ENCODE results near the gene CSMD2.

CSMD2 gene

DNA sequence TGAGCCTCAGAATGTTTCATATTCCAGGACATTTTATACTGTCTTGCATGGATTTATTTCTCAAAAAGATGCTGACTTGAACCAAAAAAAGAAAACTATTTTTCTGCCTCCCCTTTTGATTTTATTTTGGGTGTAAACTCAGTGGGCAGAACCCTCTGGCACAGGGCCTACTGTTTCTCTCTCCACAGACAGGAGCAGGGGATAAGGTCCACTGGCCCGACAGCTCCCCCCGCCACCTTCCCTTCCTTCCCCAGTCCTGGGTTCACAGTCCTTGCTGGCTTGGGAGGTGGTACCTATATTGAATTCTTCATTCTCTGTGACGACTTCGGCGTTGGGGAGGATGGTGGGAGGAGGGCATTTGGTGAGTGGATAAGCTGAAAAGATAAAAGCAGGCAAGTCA lies 578.2 kb downstream of the CSMD2 start:
- Histone ChIP-seq H3K27me3 (ENCODE audit: insufficient read depth, low read length) (no peaks in the 10 kb centered on the region), H3K9ac (ENCODE audit: low read depth, low read length) (no peak overlapping the region), H3K36me3 (ENCODE audit: insufficient read depth, low read length) (no peaks in the 10 kb centered on the region; the same call in 1 of the 2 replicates), H3K4me3 (ENCODE audit: low read length) (no peak overlapping the region), H3K27ac (ENCODE audit: low read depth, low read length) (no peak overlapping the region), H3K4me1 (ENCODE audit: insufficient read depth, low read length) (no peaks in the 10 kb centered on the region), H3K9me3 (ENCODE audit: insufficient read depth, low read depth, low read length) (no peaks in the 10 kb centered on the region)
- 97% methylated on average over 5 of the region's 5 CpGs for WGBS

DNA sequence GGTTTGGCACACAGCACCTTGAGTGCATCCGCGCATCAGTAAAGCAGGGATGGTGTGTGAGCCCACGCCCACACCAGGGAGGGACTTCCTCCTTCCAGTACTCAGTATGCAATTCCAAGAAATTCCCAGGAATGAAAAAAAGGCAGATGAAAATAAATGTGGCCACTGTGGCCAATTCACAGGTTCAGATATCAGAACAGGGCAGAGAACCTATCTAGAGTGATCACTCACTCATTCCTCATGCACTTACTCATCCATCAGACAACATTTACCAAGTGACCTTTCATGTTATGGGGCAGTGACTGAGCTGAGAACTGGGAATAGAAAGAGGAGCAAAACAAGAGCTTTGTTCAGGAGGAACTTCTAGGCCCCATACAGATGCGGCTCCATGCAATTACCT lies 578.9 kb downstream of the CSMD2 start:
- Histone ChIP-seq H3K4me3 (ENCODE audit: low read length) (no peak overlapping the region), H3K4me1 (ENCODE audit: insufficient read depth, low read length) (no peaks in the 10 kb centered on the region), H3K9me3 (ENCODE audit: insufficient read depth, low read depth, low read length) (no peaks in the 10 kb centered on the region), H3K9ac (ENCODE audit: low read depth, low read length) (no peak overlapping the region), H3K27ac (ENCODE audit: low read depth, low read length) (no peak overlapping the region), H3K36me3 (ENCODE audit: insufficient read depth, low read length) (no peaks in the 10 kb centered on the region; the same call in 1 of the 2 replicates), H3K27me3 (ENCODE audit: insufficient read depth, low read length) (no peaks in the 10 kb centered on the region)
- WGBS = 91% methylated on average over 4 of the region's 4 CpGs

DNA sequence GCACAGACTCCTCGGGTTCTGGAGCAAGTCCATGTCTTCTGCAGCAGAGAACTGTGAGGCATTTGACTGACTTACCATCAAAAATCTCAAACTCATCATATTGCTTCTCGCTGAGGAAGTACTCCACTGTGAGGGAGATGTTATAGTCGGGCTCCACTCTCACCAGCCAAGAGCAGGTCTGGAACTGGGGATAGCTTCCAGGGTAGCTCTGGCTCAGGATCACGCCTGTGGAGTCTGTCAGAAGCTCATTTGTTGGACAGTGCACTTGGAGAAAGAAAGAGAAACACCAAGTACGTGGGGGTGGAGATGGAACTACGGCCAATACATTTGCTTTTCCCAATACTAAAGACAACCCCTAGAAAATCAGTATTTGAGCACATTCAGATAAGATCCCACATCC lies 581.5 kb downstream of the CSMD2 start:
- no peaks in the 10 kb centered on the region for H3K9me3 ChIP-seq (ENCODE audit: insufficient read depth, low read depth, low read length)
- no peaks in the 10 kb centered on the region; the same call in 1 of the 2 replicates for H3K36me3 ChIP-seq (ENCODE audit: insufficient read depth, low read length)
- WGBS = 93% methylated on average over 6 of the region's 6 CpGs
- H3K9ac ChIP-seq (ENCODE audit: low read depth, low read length) = no peak overlapping the region
- H3K27ac ChIP-seq (ENCODE audit: low read depth, low read length) = no peak overlapping the region
- no peak overlapping the region for H3K4me3 ChIP-seq (ENCODE audit: low read length)
- H3K27me3 ChIP-seq (ENCODE audit: insufficient read depth, low read length) = no peaks in the 10 kb centered on the region
- H3K4me1 ChIP-seq (ENCODE audit: insufficient read depth, low read length) = no peaks in the 10 kb centered on the region

- Histone ChIP-seq H3K9ac (ENCODE audit: low read depth, low read length) (no peak overlapping the region), H3K9me3 (ENCODE audit: insufficient read depth, low read depth, low read length) (no peaks in the 10 kb centered on the region), H3K4me1 (ENCODE audit: insufficient read depth, low read length) (peaks cover 6% of the 10 kb centered on the region; the same call in 1 of the 2 replicates), H3K4me3 (ENCODE audit: low read length) (no peak overlapping the region), H3K36me3 (ENCODE audit: insufficient read depth, low read length) (no peaks in the 10 kb centered on the region), H3K27ac (ENCODE audit: low read depth, low read length) (no peak overlapping the region), H3K27me3 (ENCODE audit: insufficient read depth, low read length) (no peaks in the 10 kb centered on the region)
- 85% methylated on average over 16 of the region's 16 CpGs for WGBS
Observed at GRCh38 chr1:33578557-33579448, 586.2 kb downstream of the CSMD2 start.

DNA sequence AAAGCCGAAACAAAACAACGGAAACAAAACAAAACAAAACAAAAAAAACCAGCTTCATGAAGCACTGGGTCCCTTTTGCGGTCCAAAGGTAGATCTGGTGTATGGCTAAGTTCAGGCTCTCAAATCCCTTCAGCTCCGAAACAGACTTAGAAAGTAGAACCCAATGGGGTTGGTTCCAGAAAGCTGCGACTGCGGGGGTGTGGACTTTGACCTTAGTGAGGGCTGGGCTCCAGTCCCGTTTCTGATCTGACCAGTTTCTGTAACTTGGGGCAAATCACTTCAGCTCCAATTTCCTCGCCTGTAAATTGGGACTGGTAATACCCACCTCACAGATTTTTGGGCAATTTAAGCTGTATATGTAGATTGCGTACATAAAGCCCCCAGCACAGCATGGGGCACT lies 587.4 kb downstream of the CSMD2 start:
- no peaks in the 10 kb centered on the region for H3K9me3 ChIP-seq (ENCODE audit: insufficient read depth, low read depth, low read length)
- H3K27ac ChIP-seq (ENCODE audit: low read depth, low read length) = no peak overlapping the region
- no peaks in the 10 kb centered on the region for H3K36me3 ChIP-seq (ENCODE audit: insufficient read depth, low read length)
- H3K9ac ChIP-seq (ENCODE audit: low read depth, low read length) = no peak overlapping the region
- H3K4me3 ChIP-seq (ENCODE audit: low read length) = no peak overlapping the region
- no peaks in the 10 kb centered on the region for H3K27me3 ChIP-seq (ENCODE audit: insufficient read depth, low read length)
- H3K4me1 ChIP-seq (ENCODE audit: insufficient read depth, low read length) = peaks cover 6% of the 10 kb centered on the region; the same call in 1 of the 2 replicates
- WGBS = 94% methylated on average over 9 of the region's 9 CpGs

DNA sequence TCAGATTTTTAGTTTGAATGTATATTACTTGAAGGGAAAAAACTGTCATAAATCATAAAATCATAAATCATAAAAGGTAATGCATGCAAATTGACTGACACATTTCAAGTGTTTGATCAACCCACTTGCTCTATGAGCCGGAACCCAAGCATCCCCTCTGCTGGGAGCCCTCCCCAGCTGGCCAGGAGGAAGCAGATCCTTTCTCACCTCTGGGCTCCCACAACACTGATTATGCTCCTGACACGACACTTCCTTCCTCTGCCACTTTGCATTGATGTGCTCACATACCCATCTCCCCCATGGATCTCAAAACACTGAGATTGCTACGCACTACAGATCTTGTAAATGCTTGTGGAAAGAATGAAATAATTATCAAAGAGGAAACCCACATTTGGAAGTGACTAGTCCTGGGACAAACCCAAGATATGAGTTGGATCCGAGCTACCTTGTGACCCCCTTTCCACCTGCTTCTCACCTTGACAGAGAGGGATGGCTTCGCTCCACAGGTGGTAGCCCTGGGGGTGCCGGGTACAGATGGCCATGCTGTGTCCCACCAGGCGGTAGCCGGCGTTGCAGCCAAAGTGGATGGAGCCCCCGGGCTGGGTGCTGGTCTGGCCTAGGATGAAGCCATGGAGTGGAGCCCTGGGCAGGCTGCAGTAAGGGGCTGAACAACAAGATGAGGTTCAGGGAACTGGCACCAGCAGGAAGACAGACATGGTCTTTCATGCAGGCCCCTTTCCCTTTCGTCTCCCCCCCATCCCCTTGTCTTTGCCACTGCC lies 588.0 kb downstream of the CSMD2 start:
- peaks cover 6% of the 10 kb centered on the region; the same call in 1 of the 2 replicates for H3K4me1 ChIP-seq (ENCODE audit: insufficient read depth, low read length)
- no peak overlapping the region for H3K27ac ChIP-seq (ENCODE audit: low read depth, low read length)
- no peak overlapping the region for H3K4me3 ChIP-seq (ENCODE audit: low read length)
- 89% methylated on average over 11 of the region's 11 CpGs for WGBS
- no peaks in the 10 kb centered on the region for H3K9me3 ChIP-seq (ENCODE audit: insufficient read depth, low read depth, low read length)
- no peaks in the 10 kb centered on the region for H3K36me3 ChIP-seq (ENCODE audit: insufficient read depth, low read length)
- H3K9ac ChIP-seq (ENCODE audit: low read depth, low read length) = no peak overlapping the region
- no peaks in the 10 kb centered on the region for H3K27me3 ChIP-seq (ENCODE audit: insufficient read depth, low read length)

DNA sequence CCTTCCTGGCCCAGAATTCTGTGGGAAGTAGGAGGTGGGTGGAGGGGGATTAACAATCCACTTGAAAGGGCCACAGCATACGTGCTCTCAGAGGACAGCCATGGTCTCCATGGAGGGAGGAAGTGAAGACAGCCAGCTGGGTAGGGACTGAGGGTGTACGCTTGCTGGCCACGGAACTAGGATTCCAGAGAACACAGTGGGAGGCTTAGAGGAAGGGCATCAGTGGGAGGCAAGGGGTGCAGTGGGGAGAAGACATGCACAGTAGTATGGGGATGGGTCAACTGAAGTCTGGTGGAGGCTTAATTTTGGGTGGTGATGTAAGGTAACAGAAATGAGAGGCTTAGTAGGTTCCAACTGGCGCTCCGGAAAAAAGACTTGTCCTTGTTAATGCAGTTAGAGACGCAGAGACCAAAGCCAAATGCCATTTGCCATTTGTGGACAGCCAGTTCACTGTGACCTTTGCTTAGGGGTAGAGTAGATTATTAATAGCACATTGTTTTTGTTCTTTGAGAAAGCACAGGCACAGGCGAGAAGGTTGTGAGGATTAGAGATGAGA lies 589.6 kb downstream of the CSMD2 start:
- H3K4me1 ChIP-seq (ENCODE audit: insufficient read depth, low read length) = peaks cover 6% of the 10 kb centered on the region; the same call in 1 of the 2 replicates
- no peak overlapping the region for H3K27ac ChIP-seq (ENCODE audit: low read depth, low read length)
- 92% methylated on average over 7 of the region's 7 CpGs for WGBS
- no peaks in the 10 kb centered on the region for H3K9me3 ChIP-seq (ENCODE audit: insufficient read depth, low read depth, low read length)
- H3K27me3 ChIP-seq (ENCODE audit: insufficient read depth, low read length) = no peaks in the 10 kb centered on the region
- H3K36me3 ChIP-seq (ENCODE audit: insufficient read depth, low read length) = no peaks in the 10 kb centered on the region
- H3K4me3 ChIP-seq (ENCODE audit: low read length) = no peak overlapping the region
- H3K9ac ChIP-seq (ENCODE audit: low read depth, low read length) = no peak overlapping the region

DNA sequence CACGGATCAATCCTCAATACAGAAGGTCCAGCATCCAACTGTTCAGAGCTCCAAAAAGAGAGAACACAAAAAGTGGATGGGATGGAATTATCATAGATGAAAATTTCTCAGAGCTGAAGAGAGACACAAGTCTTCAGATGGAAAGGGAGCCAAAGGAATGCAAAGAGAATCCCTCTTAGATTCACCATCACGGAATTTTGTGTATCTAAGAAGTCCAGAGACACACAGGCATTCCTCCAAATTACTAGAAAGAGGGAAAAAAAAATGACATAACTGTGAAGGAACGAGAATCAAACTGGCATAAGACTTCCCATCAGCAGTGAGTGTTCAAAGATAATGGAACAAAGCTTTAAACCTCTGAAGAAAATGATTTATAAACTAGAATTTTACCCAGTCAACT lies 591.4 kb downstream of the CSMD2 start:
- no peaks in the 10 kb centered on the region for H3K36me3 ChIP-seq (ENCODE audit: insufficient read depth, low read length)
- H3K4me3 ChIP-seq (ENCODE audit: low read length) = no peak overlapping the region
- WGBS = 100% methylated on average over 2 of the region's 3 CpGs

GRCh38 chr1:33572387-33572786 lies 592.6 kb downstream of the CSMD2 start:
- Histone ChIP-seq H3K27me3 (ENCODE audit: insufficient read depth, low read length) (no peaks in the 10 kb centered on the region), H3K4me1 (ENCODE audit: insufficient read depth, low read length) (no peaks in the 10 kb centered on the region), H3K36me3 (ENCODE audit: insufficient read depth, low read length) (no peaks in the 10 kb centered on the region), H3K9me3 (ENCODE audit: insufficient read depth, low read depth, low read length) (no peaks in the 10 kb centered on the region), H3K9ac (ENCODE audit: low read depth, low read length) (no peak overlapping the region), H3K27ac (ENCODE audit: low read depth, low read length) (no peak overlapping the region), H3K4me3 (ENCODE audit: low read length) (no peak overlapping the region)
- 94% methylated on average over 5 of the region's 5 CpGs for WGBS

More for the DNA sequence above, 591.4 kb downstream of the CSMD2 start:
- no peak overlapping the region for H3K9ac ChIP-seq (ENCODE audit: low read depth, low read length)
- peaks cover 6% of the 10 kb centered on the region; the same call in 1 of the 2 replicates for H3K4me1 ChIP-seq (ENCODE audit: insufficient read depth, low read length)
- H3K9me3 ChIP-seq (ENCODE audit: insufficient read depth, low read depth, low read length) = no peaks in the 10 kb centered on the region
- no peak overlapping the region for H3K27ac ChIP-seq (ENCODE audit: low read depth, low read length)
- H3K27me3 ChIP-seq (ENCODE audit: insufficient read depth, low read length) = no peaks in the 10 kb centered on the region

DNA sequence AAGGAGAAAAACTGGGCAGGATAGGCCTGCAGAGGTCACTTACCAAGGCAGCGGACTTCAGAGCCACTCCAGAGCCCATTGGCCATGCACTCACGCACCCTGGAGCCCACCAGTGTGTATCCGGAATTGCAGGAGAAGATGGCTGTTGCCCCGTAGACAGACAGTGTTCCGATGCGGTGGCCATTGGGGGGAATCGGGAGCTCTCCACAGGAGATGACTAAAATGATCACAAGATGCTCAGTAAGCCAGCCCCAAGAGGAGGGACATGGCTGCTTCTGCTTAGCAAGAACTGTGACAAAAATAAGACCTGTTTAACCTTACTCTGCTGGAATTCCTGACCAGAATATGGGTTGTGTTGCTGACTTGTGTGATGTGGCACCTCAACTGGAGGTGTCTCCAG lies 595.7 kb downstream of the CSMD2 start:
- Histone ChIP-seq H3K27ac (ENCODE audit: low read depth, low read length) (no peak overlapping the region), H3K27me3 (ENCODE audit: insufficient read depth, low read length) (no peaks in the 10 kb centered on the region), H3K4me3 (ENCODE audit: low read length) (no peak overlapping the region), H3K4me1 (ENCODE audit: insufficient read depth, low read length) (no peaks in the 10 kb centered on the region), H3K9me3 (ENCODE audit: insufficient read depth, low read depth, low read length) (no peaks in the 10 kb centered on the region), H3K9ac (ENCODE audit: low read depth, low read length) (no peak overlapping the region), H3K36me3 (ENCODE audit: insufficient read depth, low read length) (no peaks in the 10 kb centered on the region)
- WGBS = 95% methylated on average over 7 of the region's 7 CpGs

DNA sequence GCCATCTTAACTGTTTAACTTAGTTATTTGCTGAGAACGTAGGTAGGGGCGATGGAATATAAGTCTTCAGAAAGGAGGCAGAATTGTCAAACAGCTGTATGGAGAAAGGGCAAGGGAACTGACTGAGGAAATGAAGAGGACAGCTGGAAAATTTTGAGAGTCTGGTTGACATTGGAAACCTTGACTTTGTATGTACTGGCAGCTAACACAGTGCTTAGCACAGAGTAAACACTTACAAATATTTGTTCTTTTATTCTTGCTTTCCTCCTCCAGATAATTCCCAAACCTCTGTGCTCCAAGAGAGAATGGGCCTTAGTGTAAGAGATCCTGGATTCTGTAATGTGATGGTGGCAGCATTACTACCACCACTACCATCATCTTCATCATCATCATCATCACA lies 601.3 kb downstream of the CSMD2 start:
- no peaks in the 10 kb centered on the region for H3K27me3 ChIP-seq (ENCODE audit: insufficient read depth, low read length)
- no peak overlapping the region for H3K27ac ChIP-seq (ENCODE audit: low read depth, low read length)
- no peaks in the 10 kb centered on the region for H3K9me3 ChIP-seq (ENCODE audit: insufficient read depth, low read depth, low read length)
- H3K36me3 ChIP-seq (ENCODE audit: insufficient read depth, low read length) = no peaks in the 10 kb centered on the region
- WGBS = 96% methylated on average over 2 of the region's 2 CpGs
- no peaks in the 10 kb centered on the region for H3K4me1 ChIP-seq (ENCODE audit: insufficient read depth, low read length)
- no peak overlapping the region for H3K9ac ChIP-seq (ENCODE audit: low read depth, low read length)
- no peak overlapping the region for H3K4me3 ChIP-seq (ENCODE audit: low read length)

Data from HUES64 (cell line).